ENCODE results near the gene FLNA. TPM values are rescaled to one million over a fixed set of nuclear protein-coding genes. Genes with fewer than 3 reads are reported as not detected.

The FLNA gene
- total and polyA plus RNA-seq, 9 of the 15 experiments (the other 6 are each of a cell fraction or from before 2014, with no cell fraction given) = 6.2 to 735 (median 135) TPM

GRCh38 chrX:154371017-154371788 is 3.2 kb downstream of the FLNA start (continued):
- no peak for TF ChIP-seq NFATC3 (IDR thresholded peaks at IDR 0.05)
- peak; percentile 57; the same call in 1 of the 2 replicates for TF ChIP-seq GABPB1 (CRISPR knock-in tag; IDR thresholded peaks at IDR 0.05)
- no peak for TF ChIP-seq CAMTA2 (CRISPR knock-in tag; conservative IDR thresholded peaks at IDR 0.05)
- no peak for TF ChIP-seq SLC30A9 (CRISPR knock-in tag; IDR thresholded peaks at IDR 0.05)
- TF ChIP-seq ZFP91 (CRISPR knock-in tag; IDR thresholded peaks at IDR 0.05) = peak; percentile 99
- TF ChIP-seq HEY1 (CRISPR knock-in tag; IDR thresholded peaks at IDR 0.05; ENCODE audit: borderline replicate concordance) = no peak
- TF ChIP-seq MXD1 (CRISPR knock-in tag; IDR thresholded peaks at IDR 0.05; ENCODE audit: borderline replicate concordance, poor library complexity, severe bottlenecking) = no peak
- TF ChIP-seq GATAD2B (IDR thresholded peaks at IDR 0.05; ENCODE audit: borderline replicate concordance) = no peak
- no peak for TF ChIP-seq ZNF449 (CRISPR knock-in tag; IDR thresholded peaks at IDR 0.05)
- TF ChIP-seq CHD4 (IDR thresholded peaks at IDR 0.05; ENCODE audit: insufficient read depth, insufficient replicate concordance, low read depth, low read length, poor library complexity, severe bottlenecking) = no peak
- TF ChIP-seq CTBP1 (IDR thresholded peaks at IDR 0.05; ENCODE audit: borderline replicate concordance) = peak; percentile 91
- TF ChIP-seq SMARCA4 (IDR thresholded peaks at IDR 0.05) = no peak
- TF ChIP-seq ZNF324 (CRISPR knock-in tag; IDR thresholded peaks at IDR 0.05) = no peak
- 0 out of 2 replicates have a peak, but pooled peaks have one; percentile 38 for TF ChIP-seq ZBTB9 (CRISPR knock-in tag; IDR thresholded peaks at IDR 0.05)
- TF ChIP-seq MAX (CRISPR knock-in tag; IDR thresholded peaks at IDR 0.05) = peak; percentile 68
- TF ChIP-seq SIN3B (IDR thresholded peaks at IDR 0.05; ENCODE audit: low read depth) = no peak
- no peak for TF ChIP-seq HDAC3 (IDR thresholded peaks at IDR 0.05; ENCODE audit: borderline replicate concordance, partially characterized antibody)
- no peak for TF ChIP-seq GTF3C2 (IDR thresholded peaks at IDR 0.05; ENCODE audit: borderline replicate concordance, extremely low read depth, insufficient read length)
- no peak for TF ChIP-seq XRCC4 (IDR thresholded peaks at IDR 0.05; ENCODE audit: extremely low read depth, insufficient read depth, insufficient read length)
